CD14-positive monocyte (primary cell): Measurements from ENCODE around the gene RABGAP1. TPM values are rescaled to one million over a fixed set of nuclear protein-coding genes. Genes with fewer than 3 reads are reported as not detected.

Source experiments
- DNase-seq, 3 donors: peaks; one replicate each; pipeline ENCODE4 v3.0.0-alpha.2; 2011 to 2022
- H2AFZ ChIP-seq: 2 replicates; pipeline ENCODE4 v1.6.0; 2012; ENCODE audit warnings: mild to moderate bottlenecking, low read depth, low read length, inconsistent platforms; ENCODE audit not compliant: insufficient read depth, poor library complexity, severe bottlenecking
- H3K27ac ChIP-seq, 2 donors: 1 replicate in 1 of 2; 2 replicates in 1 of 2; pipeline ENCODE4 v1.5.1; 2012 to 2013; ENCODE audit warnings: low read length in 2 of 2, control low read depth in 1 of 2, inconsistent platforms in 1 of 2, low read depth in 1 of 2, mild to moderate bottlenecking in 1 of 2
- H3K27me3 ChIP-seq, 2 donors: one replicate each; pipeline versions ENCODE4 v1.6.0 to v1.6.1; 2011 to 2013; ENCODE audit warnings: low read length in 2 of 2; ENCODE audit not compliant: control insufficient read depth in 2 of 2, insufficient read depth in 2 of 2
- H3K36me3 ChIP-seq, 2 donors: replicated peaks in 1 of 2; 1 replicate in 1 of 2; 2 replicates in 1 of 2; pipeline versions ENCODE4 v1.5.1 to v1.6.1; 2012 to 2013; ENCODE audit warnings: low read length in 2 of 2, control low read depth in 1 of 2, inconsistent platforms in 1 of 2, mild to moderate bottlenecking in 1 of 2; ENCODE audit not compliant: insufficient read depth in 2 of 2, control insufficient read depth in 1 of 2
- H3K4me1 ChIP-seq, 2 donors: 1 replicate in 1 of 2; 2 replicates in 1 of 2; pipeline versions ENCODE4 v1.5.1 to v1.6.1; 2012 to 2013; ENCODE audit warnings: low read length in 2 of 2, control low read depth in 1 of 2, inconsistent platforms in 1 of 2, mild to moderate bottlenecking in 1 of 2, moderate library complexity in 1 of 2; ENCODE audit not compliant: insufficient read depth in 2 of 2, control insufficient read depth in 1 of 2
- H3K4me2 ChIP-seq: replicated peaks from 2 replicates; pipeline ENCODE3; 2012; ENCODE audit warnings: low read length, moderate library complexity, mild to moderate bottlenecking; ENCODE audit not compliant: poor library complexity, severe bottlenecking; ENCODE audit errors: extremely low read depth
- H3K4me3 ChIP-seq, 3 experiments: fragments of 200-600 bp in 1 of 3; sonication (generic) in 1 of 3; replicated peaks in 1 of 3; 1 replicate in 2 of 3; 2 replicates in 1 of 3; pipeline ENCODE4 v1.5.1; 2011 to 2013; ENCODE audit warnings: low read length in 3 of 3, mild to moderate bottlenecking in 3 of 3, control low read depth in 2 of 3, low read depth in 2 of 3, inconsistent platforms in 1 of 3, moderate library complexity in 1 of 3
- H3K79me2 ChIP-seq: 2 replicates; pipeline ENCODE4 v1.6.0; 2012; ENCODE audit warnings: mild to moderate bottlenecking, control low read depth, inconsistent platforms, low read length, moderate library complexity; ENCODE audit not compliant: insufficient read depth
- H3K9ac ChIP-seq: 2 replicates; pipeline ENCODE4 v1.6.0; 2017; ENCODE audit warnings: low read length, mild to moderate bottlenecking; ENCODE audit not compliant: insufficient read depth, poor library complexity, severe bottlenecking
- H3K9me3 ChIP-seq, 2 donors: replicated peaks in 1 of 2; 1 replicate in 1 of 2; 2 replicates in 1 of 2; pipeline versions ENCODE4 v1.5.1 to v1.6.1; 2012 to 2013; ENCODE audit warnings: low read length in 2 of 2, control low read depth in 1 of 2; ENCODE audit not compliant: control insufficient read depth in 1 of 2, insufficient read depth in 1 of 2
- H4K20me1 ChIP-seq: 2 replicates; pipeline ENCODE4 v1.6.0; 2012; ENCODE audit warnings: mild to moderate bottlenecking, low read length, control low read depth, moderate library complexity; ENCODE audit not compliant: insufficient read depth
- H3K27ac Mint-ChIP-seq, 7 donors: one replicate each; pipeline ENCODE4 v1.8.0; 2020; ENCODE audit warnings: mild to moderate bottlenecking in 7 of 7, mixed read lengths in 7 of 7, moderate library complexity in 6 of 7, inconsistent platforms in 2 of 7
- H3K27me3 Mint-ChIP-seq, 3 donors: one replicate each; pipeline ENCODE4 v1.8.0; 2021 to 2022; ENCODE audit warnings: low read depth in 3 of 3, mild to moderate bottlenecking in 3 of 3, mixed read lengths in 3 of 3, moderate library complexity in 3 of 3, inconsistent platforms in 1 of 3
- H3K36me3 Mint-ChIP-seq, 2 donors: one replicate each; pipeline ENCODE4 v1.8.0; 2020; ENCODE audit warnings: mixed read lengths in 2 of 2, inconsistent platforms in 1 of 2, mild to moderate bottlenecking in 1 of 2
- H3K4me1 Mint-ChIP-seq: one replicate; pipeline ENCODE4 v1.8.0; 2020; ENCODE audit warnings: mild to moderate bottlenecking, mixed read lengths
- H3K4me3 Mint-ChIP-seq, 2 donors: one replicate each; pipeline ENCODE4 v1.8.0; 2020; ENCODE audit warnings: mild to moderate bottlenecking in 2 of 2, mixed read lengths in 2 of 2, moderate library complexity in 1 of 2
- H3K9me3 Mint-ChIP-seq, 7 donors: one replicate each; pipeline ENCODE4 v1.8.0; 2020 to 2022; ENCODE audit warnings: mixed read lengths in 7 of 7, mild to moderate bottlenecking in 6 of 7, moderate library complexity in 6 of 7, inconsistent platforms in 2 of 7
- CTCF ChIP-seq: fragments of 200-600 bp; IDR thresholded peaks from one replicate; pipeline ENCODE4 v1.8.0; 2022; ENCODE audit warnings: antibody characterized with exemption, mild to moderate bottlenecking
- WGBS: methylation state at CpG from one replicate; pipeline ENCODE4 v1.1.5; 2013; ENCODE audit warnings: missing lambda C conversion rate; ENCODE audit not compliant: insufficient coverage; 5-methylcytosine and 5-hydroxymethylcytosine counted together
- intact Hi-C, 2 donors: fragments of 100-400 bp; cut with micrococcal nuclease; formaldehyde crosslinking; loops; one replicate each; pipeline versions ENCODE4 v1.15.0 to v1.15.1; 2023
- polyA plus RNA-seq, 3 donors: library from polyadenylated mRNA; depleted of rRNA in 1 of 3; unstranded in 2 of 3; stranded (reverse) in 1 of 3; fragments of 300-500 nt in 2 of 3; fragments of >200 nt in 1 of 3; fragmentation: Illumina TruSeq in 2 of 3; gene quantifications; 1 replicate in 2 of 3; 2 replicates in 1 of 3; pipeline ENCODE4 v1.2.3, GENCODE V29; 2012 to 2021

RABGAP1 gene
- polyA plus RNA-seq, 3 donors, result 14.7 to 24.1 (median 19.3) TPM

- Mint-ChIP-seq H3K36me3 (peaks cover 49 to 50% of the 10 kb centered on the region in 2 donors), H3K27ac (no peak overlapping the region), H3K4me3 (no peak overlapping the region), H3K9me3 (no peaks in the 10 kb centered on the region), H3K4me1 (peaks cover 6% of the 10 kb centered on the region), H3K27me3 (peaks cover 0 to 2% (median 0%) of the 10 kb centered on the region in 3 donors)
- no peaks in the 10 kb centered on the region for H4K20me1 ChIP-seq
- no peak for DNase-seq
- H3K79me2 ChIP-seq, result no peaks in the 10 kb centered on the region
- no peak overlapping the region for H2AFZ ChIP-seq
- H3K4me1 ChIP-seq, result no peaks in the 10 kb centered on the region
- TF ChIP-seq CTCF, result no peak
- H3K9ac ChIP-seq, result no peak overlapping the region
- intact Hi-C loops, result no loop called here
- H3K9me3 ChIP-seq, result no peaks in the 10 kb centered on the region
- H3K27ac ChIP-seq, result no peak overlapping the region
- no peak overlapping the region for H3K4me3 ChIP-seq
- no peak overlapping the region for H3K4me2 ChIP-seq
- H3K36me3 ChIP-seq, result peaks cover 44 to 63% of the 10 kb centered on the region in 2 donors
- H3K27me3 ChIP-seq, result no peaks in the 10 kb centered on the region
- WGBS, result 97% methylated on average over 7 of the region's 9 CpGs
Measured at GRCh38 chr9:123108976-123109375, 168.2 kb downstream of the RABGAP1 start.

GRCh38 chr9:123109540-123110279 lies 168.9 kb downstream of the RABGAP1 start:
- Histone ChIP-seq H3K36me3 (peaks cover 37 to 55% of the 10 kb centered on the region in 2 donors), H3K9ac (no peak overlapping the region), H3K4me1 (no peaks in the 10 kb centered on the region), H2AFZ (no peak overlapping the region), H3K4me2 (no peak overlapping the region), H4K20me1 (no peaks in the 10 kb centered on the region), H3K4me3 (no peak overlapping the region), H3K27me3 (no peaks in the 10 kb centered on the region), H3K79me2 (no peaks in the 10 kb centered on the region), H3K27ac (no peak overlapping the region), H3K9me3 (no peaks in the 10 kb centered on the region)
- 98% methylated on average over 7 of the region's 15 CpGs for whole genome bisulfite sequencing
- H3K27ac Mint-ChIP-seq, result no peak overlapping the region
- H3K36me3 Mint-ChIP-seq, result peaks cover 42 to 43% of the 10 kb centered on the region in 2 donors
- H3K4me1 Mint-ChIP-seq, result peaks cover 6% of the 10 kb centered on the region
- intact Hi-C loops, result no loop called here
- peaks cover 0 to 2% (median 0%) of the 10 kb centered on the region in 3 donors for H3K27me3 Mint-ChIP-seq
- no peaks in the 10 kb centered on the region for H3K9me3 Mint-ChIP-seq
- no peak for TF ChIP-seq CTCF
- DNase-seq, result no peak
- no peak overlapping the region for H3K4me3 Mint-ChIP-seq
